Measurements from ENCODE around the gene TRIM4.
"Not testable (repeated sequence)": the region's sequence is repeated elsewhere in the genome, so short reads cannot be mapped to it uniquely, and the experiment has no call there.

DNA sequence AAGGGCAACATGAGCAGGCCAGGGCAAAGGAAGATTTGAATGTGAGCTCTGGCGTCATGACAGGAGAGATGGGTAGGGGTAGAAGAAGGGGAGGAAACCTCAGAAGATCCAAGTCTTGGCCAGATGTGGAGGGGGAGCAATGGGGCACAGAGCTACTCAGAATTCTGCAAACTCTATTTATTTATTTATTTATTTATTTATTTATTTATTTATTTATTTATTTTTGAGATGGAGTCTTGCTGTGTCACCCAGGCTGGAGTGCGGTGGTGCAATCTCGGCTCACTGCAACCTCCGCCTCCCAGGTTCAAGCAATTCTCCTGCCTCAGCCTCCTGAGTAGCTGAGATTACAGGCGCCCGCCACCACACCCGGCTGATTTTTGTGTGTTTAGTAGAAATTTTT lies 35.3 kb upstream of the TRIM4 start:
- TF ChIP-seq, protein P1, sequence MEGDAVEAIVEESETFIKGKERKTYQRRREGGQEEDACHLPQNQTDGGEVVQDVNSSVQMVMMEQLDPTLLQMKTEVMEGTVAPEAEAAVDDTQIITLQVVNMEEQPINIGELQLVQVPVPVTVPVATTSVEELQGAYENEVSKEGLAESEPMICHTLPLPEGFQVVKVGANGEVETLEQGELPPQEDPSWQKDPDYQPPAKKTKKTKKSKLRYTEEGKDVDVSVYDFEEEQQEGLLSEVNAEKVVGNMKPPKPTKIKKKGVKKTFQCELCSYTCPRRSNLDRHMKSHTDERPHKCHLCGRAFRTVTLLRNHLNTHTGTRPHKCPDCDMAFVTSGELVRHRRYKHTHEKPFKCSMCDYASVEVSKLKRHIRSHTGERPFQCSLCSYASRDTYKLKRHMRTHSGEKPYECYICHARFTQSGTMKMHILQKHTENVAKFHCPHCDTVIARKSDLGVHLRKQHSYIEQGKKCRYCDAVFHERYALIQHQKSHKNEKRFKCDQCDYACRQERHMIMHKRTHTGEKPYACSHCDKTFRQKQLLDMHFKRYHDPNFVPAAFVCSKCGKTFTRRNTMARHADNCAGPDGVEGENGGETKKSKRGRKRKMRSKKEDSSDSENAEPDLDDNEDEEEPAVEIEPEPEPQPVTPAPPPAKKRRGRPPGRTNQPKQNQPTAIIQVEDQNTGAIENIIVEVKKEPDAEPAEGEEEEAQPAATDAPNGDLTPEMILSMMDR (conservative IDR thresholded peaks at IDR 0.05; ENCODE audit: low read depth in 2 of 2) = not testable (repeated sequence)
- TF ChIP-seq CREB1 (CRISPR knock-in tag; IDR thresholded peaks at IDR 0.05; ENCODE audit: low read depth); POLR2AphosphoS5 (IDR thresholded peaks at IDR 0.05; ENCODE audit: low read depth): not testable (repeated sequence)
